HG02870 (cell line): Measurements from ENCODE around the gene ATP7A.
"Not testable (repeated sequence)": the region's sequence is repeated elsewhere in the genome, so short reads cannot be mapped to it uniquely, and the experiment has no call there.

Experiments
- ATAC-seq: cut with Tn5 transposase; IDR thresholded peaks from one replicate; pipeline ENCODE4 v1.9.1; 2021; ENCODE audit warnings: mild to moderate bottlenecking, moderate library complexity; ENCODE audit not compliant: unreplicated experiment

Gene ATP7A

GRCh38 chrX:77910108-77910840 is at the start of gene ATP7A:
TSS of gene ATP7A (plus strand) at chrX:77910693. CDS start at chrX:77971642, 60,949 bp downstream.
- ATAC-seq, result peak; percentile 94

- no peak for ATAC-seq
Observed at GRCh38 chrX:77875372-77875771, 35.1 kb upstream of the ATP7A start.

DNA sequence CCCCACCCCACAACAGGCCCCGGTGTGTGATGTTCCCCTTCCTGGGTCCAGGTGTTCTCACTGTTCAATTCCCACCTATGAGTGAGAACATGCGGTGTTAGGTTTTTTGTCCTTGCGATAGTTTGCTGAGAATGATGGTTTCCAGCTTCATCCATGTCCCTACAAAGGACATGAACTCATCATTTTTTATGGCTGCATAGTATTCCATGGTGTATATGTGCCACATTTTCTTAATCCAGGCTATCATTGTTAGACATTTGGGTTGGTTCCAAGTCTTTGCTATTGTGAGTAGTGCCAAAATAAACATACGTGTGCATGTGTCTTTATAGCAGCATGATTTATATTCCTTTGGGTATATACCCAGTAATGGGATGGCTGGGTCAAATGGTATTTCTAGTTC is 29.1 kb upstream of the ATP7A start:
- not testable (repeated sequence) for ATAC-seq

GRCh38 chrX:77892887-77893286 is 17.6 kb upstream of the ATP7A start:
- no peak for ATAC-seq

- ATAC-seq, result no peak
Observed at GRCh38 chrX:77893713-77894112, 16.8 kb upstream of the ATP7A start.

GRCh38 chrX:77894921-77895886 is 15.3 kb upstream of the ATP7A start, which contains the start of gene MAGT1:
TSS of gene MAGT1 (minus strand) at chrX:77895435. CDS start at chrX:77895410, 25 bp downstream.
- ATAC-seq, result peak; percentile 90

GRCh38 chrX:77899081-77899828 is 11.2 kb upstream of the ATP7A start, which contains the start of gene COX7B:
TSS of gene COX7B (plus strand) at chrX:77899468. CDS start at chrX:77899554, 86 bp downstream.
- ATAC-seq, result peak; percentile 58

DNA sequence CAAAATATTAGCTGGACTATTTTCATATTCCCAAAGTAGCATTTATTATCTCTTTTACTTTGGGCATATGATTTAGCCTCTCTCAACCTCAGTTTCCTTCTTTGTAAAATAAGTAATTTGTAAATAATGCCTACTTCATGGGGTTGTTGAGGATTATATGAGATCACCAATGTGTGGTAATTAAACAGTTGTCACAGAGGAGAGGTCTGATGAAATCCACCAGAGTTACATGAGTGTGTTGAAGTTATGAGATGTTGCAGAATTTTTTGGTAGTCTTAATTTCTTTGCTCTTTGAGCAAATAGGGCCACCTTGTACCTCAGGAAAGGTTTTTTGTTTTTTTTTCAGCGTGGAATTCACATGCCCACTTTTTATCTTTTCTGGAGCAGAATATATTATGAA is 9.8 kb upstream of the ATP7A start:
- ATAC-seq, result no peak

- ATAC-seq, result no peak
Observed at GRCh38 chrX:77901506-77901905, 9.0 kb upstream of the ATP7A start.

- ATAC-seq, result no peak
Observed at GRCh38 chrX:77917294-77917933, 6.9 kb downstream of the ATP7A start.

GRCh38 chrX:77918568-77918967 is 8.1 kb downstream of the ATP7A start:
- no peak for ATAC-seq

GRCh38 chrX:77919370-77919769 is 8.9 kb downstream of the ATP7A start:
- ATAC-seq, result not testable (repeated sequence)

DNA sequence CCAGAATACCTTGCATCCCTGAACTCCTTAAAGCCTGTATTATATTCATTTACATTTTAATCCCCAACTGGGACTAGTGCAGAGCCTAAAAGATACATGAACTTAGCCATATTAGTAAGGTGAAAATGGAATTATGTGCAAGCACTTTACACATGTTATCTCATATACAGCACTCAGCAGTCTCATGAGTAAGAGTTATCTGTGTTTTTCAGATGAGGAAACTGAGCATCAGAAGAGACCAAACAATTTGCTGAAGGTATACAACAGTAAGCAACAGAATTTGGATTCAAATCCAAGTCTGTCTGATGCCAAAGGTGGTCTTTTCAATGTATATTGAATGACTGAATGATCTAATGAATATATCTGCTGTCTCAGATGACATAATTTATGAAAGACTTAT is 12.3 kb downstream of the ATP7A start:
- ATAC-seq, result no peak

- no peak for ATAC-seq
Observed at GRCh38 chrX:77924320-77924859, 13.9 kb downstream of the ATP7A start.

GRCh38 chrX:77925764-77926163 is 15.3 kb downstream of the ATP7A start:
- no peak for ATAC-seq

DNA sequence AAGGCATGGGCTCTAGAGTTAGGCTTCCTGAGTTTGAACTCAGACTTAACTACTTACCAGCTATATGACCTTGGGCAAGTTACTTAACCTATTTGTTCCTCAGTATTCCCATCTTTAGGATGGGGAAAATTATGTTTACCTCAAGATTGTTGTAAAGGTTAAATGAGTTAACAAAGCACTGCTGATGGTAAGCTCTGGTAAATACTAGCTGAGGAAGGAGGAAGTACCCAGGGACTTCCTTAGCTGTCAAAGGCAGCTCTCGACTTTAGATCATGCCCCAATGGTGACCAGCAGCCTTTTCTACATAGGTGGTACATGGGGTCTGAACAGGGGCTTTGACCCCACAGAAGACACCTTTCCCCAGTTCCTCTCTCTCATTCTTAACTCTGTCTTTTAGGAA is 20.1 kb downstream of the ATP7A start:
- no peak for ATAC-seq

- no peak for ATAC-seq
Observed at GRCh38 chrX:77935886-77936285, 25.4 kb downstream of the ATP7A start.

DNA sequence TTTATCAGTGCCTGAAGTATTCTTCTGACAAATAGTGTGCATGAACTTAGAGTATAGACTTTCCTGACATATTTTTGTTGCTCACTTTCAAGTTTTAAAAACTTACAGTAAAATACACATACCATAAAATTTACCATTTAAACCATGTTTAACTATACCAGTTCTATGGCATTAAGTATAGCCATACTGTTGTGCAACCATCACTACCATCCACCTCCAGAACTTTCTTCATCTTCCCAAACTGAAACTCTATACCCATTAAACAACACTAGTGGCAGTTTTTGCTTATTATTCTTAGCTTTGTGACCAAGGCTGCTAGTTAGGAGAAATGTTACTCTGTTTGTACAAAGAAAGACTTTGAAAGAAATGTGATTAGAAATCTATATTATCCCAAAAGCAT is 25.8 kb downstream of the ATP7A start:
- ATAC-seq, result no peak

- no peak for ATAC-seq
Observed at GRCh38 chrX:77937291-77937690, 26.8 kb downstream of the ATP7A start.

DNA sequence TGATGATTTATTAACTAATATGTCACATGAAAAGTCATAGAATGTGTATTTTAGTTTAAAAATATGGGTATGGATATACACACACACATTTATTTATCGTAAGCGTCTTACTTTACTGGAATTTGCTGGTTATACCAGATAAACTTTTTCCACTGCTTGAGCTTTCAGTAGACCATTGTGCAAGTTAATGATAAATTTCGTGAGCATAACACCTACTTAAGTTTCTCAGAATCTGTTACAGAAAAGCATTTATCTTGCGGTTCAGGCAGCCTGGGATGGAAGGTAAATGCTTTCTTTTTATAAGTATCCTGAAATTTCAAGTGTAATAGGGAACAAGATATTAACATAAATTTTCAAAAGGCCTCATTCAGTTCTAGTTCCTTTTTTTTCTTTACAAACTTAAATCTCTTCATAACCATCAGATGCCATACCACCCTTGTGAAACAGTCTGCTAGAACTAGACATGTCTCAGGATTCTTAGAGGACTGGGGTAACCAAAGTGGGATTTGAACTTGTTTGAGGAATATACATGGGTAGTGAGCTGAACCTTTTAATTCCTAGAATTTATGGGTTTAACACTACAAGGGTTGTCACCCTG is 27.7 kb downstream of the ATP7A start:
- ATAC-seq, result no peak
